Endothelial cell of umbilical vein (primary cell): ENCODE results near the gene FAM163A. TPM values are rescaled to one million over a fixed set of nuclear protein-coding genes. Genes with fewer than 3 reads are reported as not detected.

Experiments
- BruUV-seq: library from RNA; stranded (reverse); fragments of 400-500 nt; replicated peaks from 2 replicates; lab custom pipeline; 2021; lab: Mats Ljungman, UMichigan
- CTCF ChIA-PET: fragments of 300-600, 350-600 bp; sonication (Branson Sonifier 250); formaldehyde crosslinking; loops from one replicate; lab custom pipeline; 2021; ENCODE audit warnings: antibody characterized with exemption, inconsistent platforms; lab: Charles Lee
- POLR2A ChIA-PET: fragments of 300-600, 350-600 bp; sonication (Branson Sonifier 250); formaldehyde crosslinking; loops from one replicate; lab custom pipeline; 2021; ENCODE audit warnings: antibody characterized with exemption, inconsistent platforms; lab: Charles Lee
- DNase-seq: peaks from one replicate; pipeline ENCODE4 v3.0.0-alpha.2; 2011; ENCODE audit warnings: low read depth, low spot score
- FAIRE-seq: peaks from 2 replicates; lab custom pipeline; 2011; peaks lifted over from hg19 to GRCh38; lab: Jason Lieb, UNC
- H2AFZ ChIP-seq: 2 replicates; pipeline ENCODE4 v1.6.0; 2012; ENCODE audit warnings: low read depth, low read length, control low read depth, inconsistent platforms
- H3K27ac ChIP-seq: 2 replicates; pipeline ENCODE4 v1.5.1; 2011; ENCODE audit warnings: low read depth, mild to moderate bottlenecking, control low read depth, low read length, moderate library complexity; ENCODE audit not compliant: insufficient read depth
- H3K27me3 ChIP-seq, 2 experiments: 2 replicates each; pipeline versions ENCODE4 v1.6.0 to v1.6.1; 2011; ENCODE audit warnings: low read length in 2 of 2, mixed read lengths in 1 of 2; ENCODE audit not compliant: control insufficient read depth in 2 of 2, insufficient read depth in 2 of 2
- H3K36me3 ChIP-seq, 2 experiments: 2 replicates in 1 of 2; 3 replicates in 1 of 2; pipeline ENCODE4 v1.5.1; 2011; ENCODE audit warnings: low read length in 2 of 2, mild to moderate bottlenecking in 1 of 2, moderate library complexity in 1 of 2; ENCODE audit not compliant: control insufficient read depth in 2 of 2, insufficient read depth in 2 of 2; ENCODE audit errors: extremely low read depth in 1 of 2
- H3K4me1 ChIP-seq: 3 replicates; pipeline ENCODE4 v1.5.1; 2011; ENCODE audit warnings: mild to moderate bottlenecking, low read length; ENCODE audit not compliant: control insufficient read depth, insufficient read depth; ENCODE audit errors: extremely low read depth
- H3K4me2 ChIP-seq: 2 replicates; pipeline ENCODE4 v1.6.1; 2011; ENCODE audit warnings: low read length, control low read depth, mixed read lengths; ENCODE audit not compliant: insufficient read depth
- H3K4me3 ChIP-seq, 3 experiments: fragments of 200-600 bp in 1 of 3; sonication (generic), shearing (Covaris generic) in 1 of 3; replicated peaks in 1 of 3; 2 replicates each; pipeline ENCODE4 v1.5.1; 2011 to 2016; ENCODE audit warnings: control low read depth in 3 of 3, low read length in 3 of 3, mild to moderate bottlenecking in 2 of 3, inconsistent platforms in 1 of 3, low read depth in 1 of 3, moderate library complexity in 1 of 3; ENCODE audit not compliant: insufficient read depth in 1 of 3
- H3K79me2 ChIP-seq: 2 replicates; pipeline ENCODE4 v1.6.0; 2012; ENCODE audit warnings: low read length, inconsistent platforms; ENCODE audit not compliant: control insufficient read depth, insufficient read depth
- H3K9ac ChIP-seq: replicated peaks from 2 replicates; pipeline ENCODE3; 2011; ENCODE audit warnings: low read length, control low read depth; ENCODE audit not compliant: insufficient read depth; ENCODE audit errors: extremely low read depth
- H3K9me1 ChIP-seq: replicated peaks from 3 replicates; pipeline ENCODE4 v1.6.0; 2011; ENCODE audit warnings: mild to moderate bottlenecking, low read length; ENCODE audit not compliant: control insufficient read depth, insufficient read depth; ENCODE audit errors: extremely low read depth
- H3K9me3 ChIP-seq: replicated peaks from 2 replicates; pipeline ENCODE4 v1.5.1; 2012; ENCODE audit warnings: low read length, inconsistent platforms; ENCODE audit not compliant: control insufficient read depth, insufficient read depth
- H4K20me1 ChIP-seq: replicated peaks from 2 replicates; pipeline ENCODE3; 2011; ENCODE audit warnings: mild to moderate bottlenecking, low read length; ENCODE audit not compliant: control insufficient read depth, insufficient read depth; ENCODE audit errors: extremely low read depth
- EZH2 ChIP-seq: IDR thresholded peaks from 2 replicates; pipeline ENCODE4 v1.6.1; 2012; ENCODE audit warnings: borderline replicate concordance, low read depth, mild to moderate bottlenecking, moderate library complexity, low read length, inconsistent platforms; ENCODE audit not compliant: severe bottlenecking
- FOS ChIP-seq: IDR thresholded peaks from 2 replicates; pipeline ENCODE4 v1.6.1; 2011; ENCODE audit warnings: mild to moderate bottlenecking, low read length, moderate library complexity, borderline replicate concordance; ENCODE audit not compliant: insufficient read depth
- GATA2 ChIP-seq: IDR thresholded peaks from 2 replicates; pipeline ENCODE4 v1.7.0; 2011; ENCODE audit warnings: low read depth, mild to moderate bottlenecking, moderate library complexity, mixed read lengths, low read length; ENCODE audit not compliant: insufficient read length, insufficient read depth
- JUN ChIP-seq: IDR thresholded peaks from 2 replicates; pipeline ENCODE4 v1.6.1; 2011; ENCODE audit warnings: borderline replicate concordance, low read depth; ENCODE audit not compliant: insufficient read length, insufficient read depth
- MYC ChIP-seq: IDR thresholded peaks from one replicate; pipeline ENCODE4 v1.6.1; 2011; ENCODE audit warnings: mild to moderate bottlenecking, low read depth, low read length
- POLR2A ChIP-seq: IDR thresholded peaks from 2 replicates; pipeline ENCODE4 v1.6.1; 2012; ENCODE audit warnings: low read depth, mild to moderate bottlenecking, control low read depth, low read length
- POLR2AphosphoS5 ChIP-seq: IDR thresholded peaks from 2 replicates; pipeline ENCODE4 v1.6.1; 2012; ENCODE audit warnings: low read depth, mild to moderate bottlenecking, control low read depth, low read length, moderate library complexity; ENCODE audit not compliant: insufficient read depth
- dilution Hi-C: fragments of 300-500 bp; cut with MboI; formaldehyde crosslinking; loops from one replicate; pipeline ENCODE4 v1.15.0; 2019; ENCODE audit warnings: low sequenced_read_pairs; ENCODE audit not compliant: extremely low pct_ligation_motif_present
- intact Hi-C: fragments of 100-400 bp; cut with micrococcal nuclease; formaldehyde crosslinking; loops from one replicate; pipeline ENCODE4 v1.10.0; 2022
- polyA plus RNA-seq, 4 experiments: library from polyadenylated mRNA; depleted of rRNA in 3 of 4; stranded (reverse) in 3 of 4; unstranded in 1 of 4; fragments of >200 nt; gene quantifications; 2 replicates each; pipeline versions ENCODE4 v1.2.1 to v1.2.3, GENCODE V29; 2011 to 2012; ENCODE audit warnings: missing spikeins in 1 of 4
- total RNA-seq: library from RNA; stranded (reverse); gene quantifications from 2 replicates; pipeline ENCODE4 v1.2.3, GENCODE V29; 2021
- TF ChIP-seq, protein P1 (sequence below): IDR thresholded peaks from 2 replicates; pipeline ENCODE4 v1.6.1; 2011; ENCODE audit not compliant: insufficient read depth, insufficient read length
- TF ChIP-seq, protein P2 (sequence below), 2 donors: IDR thresholded peaks; 1 replicate in 1 of 2; 2 replicates in 1 of 2; pipeline ENCODE4 v1.5.1; 2011; ENCODE audit warnings: low read length in 2 of 2, mild to moderate bottlenecking in 2 of 2, moderate library complexity in 2 of 2, control low read depth in 1 of 2, inconsistent platforms in 1 of 2, low read depth in 1 of 2; ENCODE audit not compliant: insufficient read depth in 1 of 2; ENCODE audit errors: extremely low read depth in 1 of 2

Gene FAM163A
- total and polyA plus RNA-seq, 2 donors (not counting 3 experiments of a cell fraction or from before 2014, with no cell fraction given), result not detected

DNA sequence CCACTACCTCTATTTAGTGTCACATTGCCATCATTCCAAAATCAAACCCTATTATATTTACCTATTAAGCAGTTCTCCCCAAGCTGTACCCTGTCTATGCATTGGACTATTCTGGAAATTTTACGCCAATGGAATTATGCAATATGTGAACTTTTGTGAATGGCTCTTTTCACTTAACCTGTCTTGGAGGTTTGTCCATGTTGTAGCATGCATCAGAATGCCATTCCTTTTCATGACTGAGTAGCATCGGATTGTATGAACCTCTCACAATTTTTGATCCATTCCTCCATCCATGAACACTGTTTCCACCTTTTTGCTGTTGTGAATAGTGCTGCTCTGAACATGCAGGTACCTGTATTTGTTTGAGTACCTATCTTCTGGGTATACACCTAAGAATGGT lies 33.7 kb downstream of the FAM163A start:
- intact Hi-C loops, result no loop called here
- CTCF ChIA-PET, result interaction anchor here (1.0 to 1.8 kb wide), 3 partner anchors 10 to 70 kb away, joined by 4 read pairs; no protein-coding TSS in a partner anchor

More for the DNA sequence above, 33.7 kb downstream of the FAM163A start:
- dilution Hi-C loops, result no loop called here
- Histone ChIP-seq H3K79me2 (no peaks in the 10 kb centered on the region), H3K9ac (no peak overlapping the region), H3K27ac (no peak overlapping the region), H3K27me3 (peaks cover 3% of the 10 kb centered on the region in 2 experiments), H2AFZ (no peak overlapping the region), H3K4me2 (no peak overlapping the region), H3K4me3 (no peak overlapping the region), H3K4me1 (no peaks in the 10 kb centered on the region), H3K36me3 (no peaks in the 10 kb centered on the region), H3K9me1 (no peaks in the 10 kb centered on the region), H4K20me1 (no peaks in the 10 kb centered on the region), H3K9me3 (no peaks in the 10 kb centered on the region)
- POLR2A ChIA-PET, result no interaction called here
- DNase-seq (no peak), FAIRE-seq (no peak)
- TF ChIP-seq JUN, result no peak
- TF ChIP-seq, protein P1, sequence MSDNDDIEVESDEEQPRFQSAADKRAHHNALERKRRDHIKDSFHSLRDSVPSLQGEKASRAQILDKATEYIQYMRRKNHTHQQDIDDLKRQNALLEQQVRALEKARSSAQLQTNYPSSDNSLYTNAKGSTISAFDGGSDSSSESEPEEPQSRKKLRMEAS, result no peak
- TF ChIP-seq POLR2AphosphoS5, result no peak
- TF ChIP-seq MYC, result no peak
- TF ChIP-seq, protein P2, sequence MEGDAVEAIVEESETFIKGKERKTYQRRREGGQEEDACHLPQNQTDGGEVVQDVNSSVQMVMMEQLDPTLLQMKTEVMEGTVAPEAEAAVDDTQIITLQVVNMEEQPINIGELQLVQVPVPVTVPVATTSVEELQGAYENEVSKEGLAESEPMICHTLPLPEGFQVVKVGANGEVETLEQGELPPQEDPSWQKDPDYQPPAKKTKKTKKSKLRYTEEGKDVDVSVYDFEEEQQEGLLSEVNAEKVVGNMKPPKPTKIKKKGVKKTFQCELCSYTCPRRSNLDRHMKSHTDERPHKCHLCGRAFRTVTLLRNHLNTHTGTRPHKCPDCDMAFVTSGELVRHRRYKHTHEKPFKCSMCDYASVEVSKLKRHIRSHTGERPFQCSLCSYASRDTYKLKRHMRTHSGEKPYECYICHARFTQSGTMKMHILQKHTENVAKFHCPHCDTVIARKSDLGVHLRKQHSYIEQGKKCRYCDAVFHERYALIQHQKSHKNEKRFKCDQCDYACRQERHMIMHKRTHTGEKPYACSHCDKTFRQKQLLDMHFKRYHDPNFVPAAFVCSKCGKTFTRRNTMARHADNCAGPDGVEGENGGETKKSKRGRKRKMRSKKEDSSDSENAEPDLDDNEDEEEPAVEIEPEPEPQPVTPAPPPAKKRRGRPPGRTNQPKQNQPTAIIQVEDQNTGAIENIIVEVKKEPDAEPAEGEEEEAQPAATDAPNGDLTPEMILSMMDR (IDR thresholded peaks at IDR 0.05; ENCODE audit: extremely low read depth in 1 of 2, insufficient read depth in 1 of 2, low read depth in 1 of 2, low read length in 2 of 2), result no peak
- no peak for TF ChIP-seq GATA2
- TF ChIP-seq FOS, result no peak
- TF ChIP-seq EZH2, result no peak
- TF ChIP-seq POLR2A, result no peak
- no TSS peak for BruUV-seq
